ENCODE data around the gene LPCAT3.

The LPCAT3 gene

GRCh38 chr12:6980075-6980474, 38.2 kb downstream of the LPCAT3 start:
- TF ChIP-seq, protein P1, sequence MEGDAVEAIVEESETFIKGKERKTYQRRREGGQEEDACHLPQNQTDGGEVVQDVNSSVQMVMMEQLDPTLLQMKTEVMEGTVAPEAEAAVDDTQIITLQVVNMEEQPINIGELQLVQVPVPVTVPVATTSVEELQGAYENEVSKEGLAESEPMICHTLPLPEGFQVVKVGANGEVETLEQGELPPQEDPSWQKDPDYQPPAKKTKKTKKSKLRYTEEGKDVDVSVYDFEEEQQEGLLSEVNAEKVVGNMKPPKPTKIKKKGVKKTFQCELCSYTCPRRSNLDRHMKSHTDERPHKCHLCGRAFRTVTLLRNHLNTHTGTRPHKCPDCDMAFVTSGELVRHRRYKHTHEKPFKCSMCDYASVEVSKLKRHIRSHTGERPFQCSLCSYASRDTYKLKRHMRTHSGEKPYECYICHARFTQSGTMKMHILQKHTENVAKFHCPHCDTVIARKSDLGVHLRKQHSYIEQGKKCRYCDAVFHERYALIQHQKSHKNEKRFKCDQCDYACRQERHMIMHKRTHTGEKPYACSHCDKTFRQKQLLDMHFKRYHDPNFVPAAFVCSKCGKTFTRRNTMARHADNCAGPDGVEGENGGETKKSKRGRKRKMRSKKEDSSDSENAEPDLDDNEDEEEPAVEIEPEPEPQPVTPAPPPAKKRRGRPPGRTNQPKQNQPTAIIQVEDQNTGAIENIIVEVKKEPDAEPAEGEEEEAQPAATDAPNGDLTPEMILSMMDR (conservative IDR thresholded peaks at IDR 0.05; ENCODE audit: low read length) = no peak
- no peak for DNase-seq (ENCODE audit: low read depth)
- H3K4me3 ChIP-seq (ENCODE audit: low read length) = no peak overlapping the region

DNA sequence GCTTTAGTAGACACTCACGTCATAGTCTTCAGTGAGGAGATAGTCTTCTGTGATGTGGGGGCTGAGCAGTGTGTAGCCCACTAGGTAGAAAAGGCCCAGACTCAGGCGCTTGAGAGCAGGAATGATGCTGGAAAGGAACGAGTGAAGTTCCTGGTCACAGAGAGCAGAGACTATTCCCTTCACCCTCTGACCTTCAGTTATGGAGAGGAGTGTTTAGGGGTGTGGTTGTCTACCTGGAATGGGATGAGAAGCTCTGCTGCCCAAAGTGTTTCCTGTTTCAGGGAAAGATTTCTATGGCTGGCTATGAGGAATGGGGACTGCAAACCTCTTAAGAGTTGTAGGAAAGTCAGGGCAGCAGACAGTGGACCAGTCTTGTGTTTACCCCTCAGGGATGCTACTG, 38.8 kb downstream of the LPCAT3 start:
- no peak overlapping the region for H3K4me3 ChIP-seq (ENCODE audit: low read length)
- no peak for DNase-seq (ENCODE audit: low read depth)
- TF ChIP-seq, protein P1 (conservative IDR thresholded peaks at IDR 0.05; ENCODE audit: low read length) = no peak

DNA sequence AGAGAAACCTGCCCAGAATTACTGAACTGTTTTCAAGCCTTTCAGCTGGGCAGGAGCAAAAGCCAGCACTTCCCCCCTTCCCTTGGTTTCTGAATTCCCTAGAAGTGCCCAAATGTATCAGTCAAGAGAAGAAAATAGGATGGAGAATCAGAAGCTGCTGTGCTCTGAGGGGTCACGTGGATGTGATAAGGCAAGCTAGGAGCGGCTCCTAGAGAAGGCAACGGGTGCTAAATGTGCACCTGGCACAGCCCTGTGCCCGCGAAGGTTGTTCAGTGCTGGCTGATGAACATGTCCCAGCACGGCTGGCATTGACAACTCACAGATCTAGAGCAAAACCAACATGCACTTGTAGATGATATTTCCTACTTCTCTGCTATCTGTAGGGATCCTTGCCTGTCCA, 39.3 kb downstream of the LPCAT3 start:
- TF ChIP-seq, protein P1 (conservative IDR thresholded peaks at IDR 0.05; ENCODE audit: low read length) = no peak
- DNase-seq (ENCODE audit: low read depth) = no peak
- no peak overlapping the region for H3K4me3 ChIP-seq (ENCODE audit: low read length)

- H3K4me3 ChIP-seq (ENCODE audit: low read length) = no peak overlapping the region
- TF ChIP-seq, protein P1 (conservative IDR thresholded peaks at IDR 0.05; ENCODE audit: low read length) = no peak
- DNase-seq (ENCODE audit: low read depth) = no peak
Observed at GRCh38 chr12:6978611-6979011, 39.7 kb downstream of the LPCAT3 start.

DNA sequence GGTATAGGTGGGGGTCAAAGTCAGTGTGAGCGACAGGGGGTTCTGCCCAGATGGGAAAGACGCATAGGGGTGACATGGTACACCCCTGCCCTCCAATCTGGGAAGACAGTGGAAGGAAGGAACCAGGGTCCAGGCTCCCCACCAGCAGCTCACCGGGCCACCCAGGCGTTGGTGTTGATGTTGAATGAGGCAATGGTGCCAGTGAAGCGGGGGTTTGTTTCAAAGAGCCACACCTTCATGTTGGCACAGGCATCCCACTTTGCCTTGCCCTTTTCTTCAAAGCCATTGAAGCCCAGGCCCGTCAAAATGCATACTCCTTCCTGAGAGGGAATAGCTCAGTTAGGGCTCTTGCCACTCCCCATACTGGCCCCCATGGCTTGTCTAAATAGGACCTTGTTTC, 40.1 kb downstream of the LPCAT3 start:
- no peak overlapping the region for H3K4me3 ChIP-seq (ENCODE audit: low read length)
- DNase-seq (ENCODE audit: low read depth) = no peak
- TF ChIP-seq, protein P1 (conservative IDR thresholded peaks at IDR 0.05; ENCODE audit: low read length) = no peak

- H3K4me3 ChIP-seq (ENCODE audit: low read length) = no peak overlapping the region
Observed at GRCh38 chr12:6977653-6978052, 40.6 kb downstream of the LPCAT3 start.

GRCh38 chr12:6975297-6976032, 42.8 kb downstream of the LPCAT3 start:
- no peak for DNase-seq (ENCODE audit: low read depth)
- H3K4me3 ChIP-seq (ENCODE audit: low read length) = no peak overlapping the region
- TF ChIP-seq, protein P1 (conservative IDR thresholded peaks at IDR 0.05; ENCODE audit: low read length) = no peak

More at GRCh38 chr12:6977653-6978052, 40.6 kb downstream of the LPCAT3 start:
- DNase-seq (ENCODE audit: low read depth) = no peak
- TF ChIP-seq, protein P1 (conservative IDR thresholded peaks at IDR 0.05; ENCODE audit: low read length) = no peak

Data from AG10803 (cell line).